GM12801 (cell line): ENCODE results near the gene PSTPIP1.

ENCODE experiments used
- TF ChIP-seq, protein P1 (sequence below): IDR thresholded peaks from one replicate; pipeline ENCODE4 v1.5.1; 2011; ENCODE audit warnings: control low read depth; ENCODE audit not compliant: insufficient read length; ENCODE audit errors: extremely low read depth

The PSTPIP1 gene

DNA sequence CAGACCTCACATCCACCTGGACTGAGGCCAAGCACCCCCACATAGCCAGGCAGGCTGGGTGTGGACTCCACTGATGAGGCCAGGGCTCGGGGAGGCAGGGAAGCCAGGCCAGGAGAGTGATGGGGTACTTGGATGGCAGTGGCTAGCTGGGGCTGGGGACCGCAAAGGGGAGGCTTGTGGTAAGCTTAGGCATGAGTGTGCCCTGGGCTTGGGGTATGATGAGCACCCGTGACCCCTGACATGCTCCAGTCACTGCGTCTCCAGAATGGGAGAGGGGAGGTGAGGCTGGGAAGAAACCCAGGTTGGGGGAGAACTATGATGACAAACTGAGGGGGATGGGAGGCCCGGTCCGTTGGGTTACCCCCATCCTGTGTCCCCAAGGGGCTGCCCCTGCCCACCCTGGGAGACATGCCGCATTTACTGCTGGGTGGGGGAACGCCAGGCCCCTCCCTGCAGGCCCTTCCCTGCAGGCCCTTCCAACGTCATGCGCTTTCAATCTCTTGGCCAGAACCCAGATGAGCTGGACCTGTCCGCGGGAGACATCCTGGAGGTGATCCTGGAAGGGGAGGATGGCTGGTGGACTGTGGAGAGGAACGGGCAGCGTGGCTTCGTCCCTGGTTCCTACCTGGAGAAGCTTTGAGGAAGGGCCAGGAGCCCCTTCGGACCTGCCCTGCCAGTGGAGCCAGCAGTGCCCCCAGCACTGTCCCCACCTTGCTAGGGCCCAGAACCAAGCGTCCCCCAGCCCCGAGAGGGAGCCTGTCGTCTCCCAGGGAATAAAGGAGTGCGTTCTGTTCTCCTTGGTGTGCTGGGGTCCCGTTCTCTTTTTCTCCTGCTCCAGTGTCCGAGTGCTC is 41.8 kb downstream of the PSTPIP1 start:
- TF ChIP-seq, protein P1, sequence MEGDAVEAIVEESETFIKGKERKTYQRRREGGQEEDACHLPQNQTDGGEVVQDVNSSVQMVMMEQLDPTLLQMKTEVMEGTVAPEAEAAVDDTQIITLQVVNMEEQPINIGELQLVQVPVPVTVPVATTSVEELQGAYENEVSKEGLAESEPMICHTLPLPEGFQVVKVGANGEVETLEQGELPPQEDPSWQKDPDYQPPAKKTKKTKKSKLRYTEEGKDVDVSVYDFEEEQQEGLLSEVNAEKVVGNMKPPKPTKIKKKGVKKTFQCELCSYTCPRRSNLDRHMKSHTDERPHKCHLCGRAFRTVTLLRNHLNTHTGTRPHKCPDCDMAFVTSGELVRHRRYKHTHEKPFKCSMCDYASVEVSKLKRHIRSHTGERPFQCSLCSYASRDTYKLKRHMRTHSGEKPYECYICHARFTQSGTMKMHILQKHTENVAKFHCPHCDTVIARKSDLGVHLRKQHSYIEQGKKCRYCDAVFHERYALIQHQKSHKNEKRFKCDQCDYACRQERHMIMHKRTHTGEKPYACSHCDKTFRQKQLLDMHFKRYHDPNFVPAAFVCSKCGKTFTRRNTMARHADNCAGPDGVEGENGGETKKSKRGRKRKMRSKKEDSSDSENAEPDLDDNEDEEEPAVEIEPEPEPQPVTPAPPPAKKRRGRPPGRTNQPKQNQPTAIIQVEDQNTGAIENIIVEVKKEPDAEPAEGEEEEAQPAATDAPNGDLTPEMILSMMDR = no peak

DNA sequence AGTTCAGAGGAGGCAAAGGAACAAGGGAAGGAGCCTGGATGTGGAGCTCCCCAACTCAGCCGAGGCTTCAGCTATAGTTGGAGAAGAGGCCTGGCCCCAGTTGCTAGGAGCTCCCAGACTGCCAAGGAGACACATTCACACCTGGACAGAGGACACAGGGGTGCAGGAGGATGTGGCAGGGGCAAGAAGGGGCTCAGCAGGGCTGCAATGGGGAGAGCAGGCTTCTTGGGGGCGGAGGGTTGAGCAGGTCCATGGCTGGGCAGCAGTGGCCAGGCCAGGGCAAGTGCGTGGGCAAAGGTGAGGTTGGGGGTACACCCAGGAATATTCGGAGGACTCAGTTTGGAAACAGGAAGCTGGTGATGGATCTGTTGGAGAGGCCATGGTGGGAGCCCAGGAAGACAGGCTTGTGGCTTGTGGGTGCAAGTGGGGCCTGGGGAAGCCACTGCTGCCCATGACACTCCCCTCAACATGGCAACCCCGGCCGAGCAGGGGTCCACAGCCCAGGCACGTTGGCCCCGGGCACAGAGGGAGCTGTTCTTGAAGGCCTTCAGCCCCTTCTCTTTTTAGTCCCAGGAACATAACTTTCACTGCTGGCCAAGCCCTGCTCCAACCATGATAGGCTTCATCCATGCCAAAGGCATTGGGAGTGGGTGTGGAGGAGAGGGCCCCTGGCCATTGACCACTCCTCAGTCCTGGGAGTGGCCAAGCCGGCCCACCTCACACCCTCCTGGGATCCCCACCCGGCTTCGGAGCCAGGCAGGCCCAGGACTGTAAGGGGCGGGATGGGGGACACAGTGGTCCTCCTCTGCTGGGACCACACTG is 42.7 kb downstream of the PSTPIP1 start:
- TF ChIP-seq, protein P1 = no peak

DNA sequence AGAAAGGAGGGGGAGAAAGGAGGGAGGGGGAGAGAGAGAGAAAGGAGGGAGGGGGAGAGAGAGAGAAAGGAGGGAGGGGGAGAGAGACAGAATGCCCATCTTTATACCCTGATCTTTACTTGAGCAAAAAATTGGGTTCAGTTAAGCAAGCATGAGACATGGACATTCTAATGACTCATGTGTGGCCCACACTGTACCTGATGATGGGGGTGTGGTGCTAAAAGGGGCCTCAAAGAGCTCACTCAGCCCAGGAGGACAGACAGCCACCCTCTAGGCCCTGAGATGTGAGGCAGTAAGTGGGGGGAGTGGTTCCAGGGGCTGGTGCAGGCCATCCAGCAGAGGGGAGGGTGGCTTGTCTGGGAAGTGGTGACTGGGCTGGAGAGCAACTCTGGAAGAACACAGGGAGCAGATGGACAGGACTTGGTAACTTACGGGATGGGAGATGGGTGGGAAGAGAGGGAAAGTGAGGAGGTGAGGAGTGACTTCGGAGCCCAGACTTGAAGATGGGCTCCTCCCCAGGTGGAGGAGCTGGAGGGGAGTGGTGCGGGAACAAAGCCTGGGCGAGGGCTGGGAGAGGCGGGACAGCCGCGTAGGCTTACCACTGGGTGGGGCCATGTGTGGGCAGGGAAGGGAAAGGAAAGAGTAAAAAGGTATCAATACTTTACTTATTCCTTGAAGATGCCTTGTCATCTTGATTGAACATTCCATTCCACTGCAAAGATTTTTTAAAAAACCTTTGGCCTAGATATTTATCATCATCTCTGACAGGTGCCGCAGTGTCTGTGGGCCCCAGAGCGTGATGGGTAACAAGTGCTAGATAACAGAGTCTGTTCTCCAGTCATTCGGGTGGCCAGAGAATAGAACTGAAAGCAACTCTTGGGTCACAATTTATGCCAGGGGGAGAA is 43.6 kb downstream of the PSTPIP1 start:
- TF ChIP-seq, protein P1 = no peak

DNA sequence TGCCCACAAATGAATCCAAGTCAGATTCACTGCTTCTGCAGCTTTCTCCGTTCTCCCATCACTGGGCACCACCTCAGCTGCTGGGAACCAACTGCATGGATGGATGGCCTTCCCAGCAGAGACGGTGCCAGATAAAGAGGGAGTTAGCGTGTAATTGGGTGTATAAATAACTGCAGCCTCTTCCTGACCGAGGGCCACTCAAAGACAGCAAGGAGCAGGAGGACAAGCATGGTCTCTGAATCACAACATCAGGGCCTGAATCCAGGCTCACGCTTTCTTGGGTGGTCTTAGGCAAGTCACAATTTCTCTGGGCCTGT is 44.2 kb downstream of the PSTPIP1 start:
- TF ChIP-seq, protein P1 = no peak

DNA sequence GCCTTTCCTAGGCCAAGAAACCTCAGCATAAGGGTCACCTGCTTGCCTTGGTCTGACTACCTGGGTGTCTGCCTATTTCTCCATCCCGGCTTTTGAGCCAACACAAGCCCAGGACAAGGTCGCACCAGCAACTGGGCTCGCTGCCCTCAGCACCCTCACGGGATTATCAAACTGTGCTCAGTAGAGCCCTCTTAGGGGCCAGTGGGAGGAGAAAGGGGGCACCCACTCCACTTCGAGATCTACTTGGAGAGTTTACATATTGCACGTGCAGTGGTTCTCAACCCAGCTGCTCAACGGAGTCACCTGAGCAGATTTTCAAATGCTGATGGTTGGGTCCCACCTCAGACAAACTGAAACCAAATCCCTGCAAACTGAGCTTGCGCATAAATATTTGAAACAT is 44.9 kb downstream of the PSTPIP1 start:
- TF ChIP-seq, protein P1 = no peak

DNA sequence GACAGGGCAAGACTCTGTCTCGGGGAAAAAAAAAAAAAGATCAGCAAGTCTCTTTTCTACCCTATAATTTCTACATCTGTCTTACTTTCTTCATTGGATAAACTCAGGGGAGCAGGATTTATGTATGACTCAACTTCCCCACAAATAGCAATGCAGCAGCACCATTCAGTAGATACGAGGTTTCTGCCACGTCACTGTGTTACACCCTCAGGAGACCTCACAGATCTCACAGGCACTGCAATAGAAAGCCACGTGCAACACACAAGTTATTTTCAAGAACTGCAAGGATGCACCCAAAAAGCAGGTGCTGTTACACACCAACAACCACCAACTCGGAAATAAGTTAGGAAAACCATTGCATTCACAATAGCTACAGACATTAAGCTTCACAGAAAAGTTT is 45.7 kb downstream of the PSTPIP1 start:
- TF ChIP-seq, protein P1 = no peak

DNA sequence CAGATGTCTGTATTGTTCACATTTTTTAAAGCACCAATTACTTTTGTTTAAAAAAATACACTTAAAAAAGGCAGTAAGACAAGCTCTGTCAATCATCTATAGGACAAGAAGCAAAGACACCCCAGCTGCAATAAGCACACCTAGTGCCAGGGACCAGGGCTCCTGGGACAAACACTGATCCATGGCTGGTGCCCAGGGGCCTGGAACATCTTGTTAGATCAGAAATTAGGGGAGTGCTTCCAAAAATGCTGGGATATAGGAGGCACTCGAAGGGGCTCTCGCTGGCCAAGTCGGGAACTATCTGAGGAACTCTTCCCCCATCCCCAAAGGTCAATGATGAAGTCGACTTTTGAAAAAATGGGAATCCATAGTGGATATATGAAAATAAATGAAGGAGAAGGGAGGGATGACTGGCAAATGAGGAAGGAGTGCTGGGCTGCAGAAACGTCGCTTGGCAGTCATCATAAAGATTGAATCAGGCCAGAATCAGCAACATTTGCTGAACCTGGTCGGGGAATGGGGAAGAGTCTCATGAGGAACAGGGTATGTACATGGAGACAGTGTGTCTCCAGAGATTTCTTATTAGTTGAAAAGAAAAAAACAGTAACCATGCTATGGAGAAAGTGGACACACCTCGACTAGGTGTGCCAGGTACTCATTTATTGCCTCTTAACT is 47.5 kb downstream of the PSTPIP1 start:
- TF ChIP-seq, protein P1 = no peak
